ENCODE measurements around the gene MKI67.

GRCh38 chr10:128095027-128095752 is 31.0 kb downstream of the MKI67 start:
- TF ChIP-seq CTCF (IDR thresholded peaks at IDR 0.05), result no peak
- TF ChIP-seq POLR2A (IDR thresholded peaks at IDR 0.05), result no peak
